ENCODE measurements around the gene MED13L. TPM values are rescaled to one million over a fixed set of nuclear protein-coding genes. Genes with fewer than 3 reads are reported as not detected.

Gene MED13L
- total RNA-seq: 159 TPM

DNA sequence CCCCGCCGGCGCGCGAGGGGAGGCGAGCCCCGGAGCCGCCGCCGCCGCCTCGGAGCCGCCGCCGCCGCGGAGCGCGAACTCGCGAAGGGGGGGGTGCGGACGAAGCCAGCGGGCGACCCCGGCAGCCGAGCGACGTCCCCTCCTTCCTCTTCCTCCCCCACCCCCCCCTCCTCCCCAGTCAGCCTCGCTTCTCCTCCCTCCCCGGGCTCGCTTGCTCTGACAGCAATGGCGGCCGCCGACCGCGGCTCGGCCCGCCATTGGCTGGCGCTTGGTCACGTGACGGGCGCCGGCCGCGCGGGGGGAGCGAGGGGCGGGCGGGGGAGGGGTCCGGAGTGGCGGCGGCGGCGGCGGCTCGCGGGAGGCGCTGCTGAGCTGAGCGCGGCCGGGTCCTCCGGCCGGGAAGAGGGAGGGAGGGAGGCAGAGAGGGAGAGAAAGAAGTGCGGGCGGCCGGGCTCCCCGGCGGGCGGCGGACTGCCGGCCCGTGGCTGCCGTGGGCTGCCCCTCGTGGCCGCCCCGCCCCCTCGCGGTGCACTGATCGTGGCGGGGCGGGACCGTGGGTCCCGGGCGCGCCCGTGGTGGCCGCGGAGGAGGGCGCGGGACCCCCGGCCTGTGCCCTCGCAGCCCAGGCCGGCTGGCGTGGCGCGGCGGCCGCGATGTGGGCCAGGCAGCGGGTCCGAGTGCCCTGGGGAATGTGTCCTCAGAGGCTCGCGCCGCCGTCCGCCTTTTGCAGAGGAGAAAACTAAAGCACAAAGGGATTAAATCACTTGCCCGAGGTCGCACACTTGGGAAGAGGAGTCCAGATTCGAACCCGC lies at the start of gene MED13L:
Gene MED13L (minus strand): TSS at position 227 of the 812 bp plus-strand sequence. CDS start 562 bp downstream, outside the sequence.

Small RNAs within 50 kb of the gene (small RNA-seq; reads per million reads assigned to genes)
- gene MIR620 (not detected), gene RNU6-1188P (not detected), gene SNRPGP18 (not detected)
